HG03442 (cell line): ENCODE measurements around the gene CRY1.
A peak's percentile ranks its signal among the peaks of the same experiment; 100 is the strongest.
"Not testable (repeated sequence)": the region's sequence is repeated elsewhere in the genome, so short reads cannot be mapped to it uniquely, and the experiment has no call there.

ENCODE experiments used
- ATAC-seq: cut with Tn5 transposase; IDR thresholded peaks from one replicate; pipeline ENCODE4 v1.9.1; 2021; ENCODE audit warnings: mild to moderate bottlenecking, moderate library complexity; ENCODE audit not compliant: unreplicated experiment

CRY1 gene

GRCh38 chr12:107012736-107013425, 80.5 kb downstream of the CRY1 start:
- ATAC-seq, result no peak

- ATAC-seq, result no peak
These were observed 81.8 kb downstream of the CRY1 start for GRCh38 chr12:107011519-107011918.

- ATAC-seq, result no peak
These were observed 85.9 kb downstream of the CRY1 start for GRCh38 chr12:107007411-107007810.

GRCh38 chr12:107002665-107003064, 90.7 kb downstream of the CRY1 start:
- not testable (repeated sequence) for ATAC-seq

GRCh38 chr12:106999446-106999845, 93.9 kb downstream of the CRY1 start:
- no peak for ATAC-seq

- ATAC-seq, result no peak
These were observed 95.4 kb downstream of the CRY1 start for GRCh38 chr12:106997916-106998315.

GRCh38 chr12:106996102-106996501, 97.2 kb downstream of the CRY1 start:
- ATAC-seq, result not testable (repeated sequence)

GRCh38 chr12:106994579-106995220, 98.6 kb downstream of the CRY1 start:
- no peak for ATAC-seq

GRCh38 chr12:106987846-106988245, 105.5 kb downstream of the CRY1 start:
- no peak for ATAC-seq

GRCh38 chr12:106986625-106987389, 106.5 kb downstream of the CRY1 start, which contains the start of gene MTERF2:
MTERF2 (minus strand) TSS chr12:106987146; CDS start chr12:106978714, 8,432 bp downstream.
- peak; percentile 92 for ATAC-seq

GRCh38 chr12:106986135-106986534, 107.2 kb downstream of the CRY1 start:
- ATAC-seq, result no peak

- no peak for ATAC-seq
These were observed 107.9 kb downstream of the CRY1 start for GRCh38 chr12:106985479-106985878.

- ATAC-seq, result no peak
These were observed 108.7 kb downstream of the CRY1 start for GRCh38 chr12:106984588-106985137.

- no peak for ATAC-seq
These were observed 111.1 kb downstream of the CRY1 start for GRCh38 chr12:106982229-106982628.

- ATAC-seq, result no peak
These were observed 111.6 kb downstream of the CRY1 start for GRCh38 chr12:106981788-106982187.

- ATAC-seq, result no peak
These were observed 112.4 kb downstream of the CRY1 start for GRCh38 chr12:106980944-106981343.

- no peak for ATAC-seq
These were observed 115.1 kb downstream of the CRY1 start for GRCh38 chr12:106978035-106978800.

GRCh38 chr12:106976668-106977067, 116.7 kb downstream of the CRY1 start:
- ATAC-seq, result no peak

GRCh38 chr12:106975993-106976658, 117.2 kb downstream of the CRY1 start:
- ATAC-seq, result no peak

- ATAC-seq, result no peak
These were observed 118.3 kb downstream of the CRY1 start for GRCh38 chr12:106975098-106975497.
